Thyroid gland (tissue), 4 donors: ENCODE results near the gene ASAP2. TPM values are rescaled to one million over a fixed set of nuclear protein-coding genes. Genes with fewer than 3 reads are reported as not detected.

Experiments used
- DNase-seq, 2 donors: peaks; one replicate each; pipeline ENCODE4 v3.0.0-alpha.2; 2019
- H3K27ac ChIP-seq, 3 donors: fragments of 200-600 bp; sonication (generic); 1 replicate in 2 of 3; 2 replicates in 1 of 3; pipeline ENCODE4 v1.5.1; 2016 to 2019; ENCODE audit warnings: mild to moderate bottlenecking in 1 of 3, moderate library complexity in 1 of 3
- H3K27me3 ChIP-seq: fragments of 200-600 bp; sonication (generic); one replicate; pipeline ENCODE4 v1.5.1; 2019
- H3K36me3 ChIP-seq, 2 donors: fragments of 200-600 bp; sonication (generic); one replicate each; pipeline ENCODE4 v1.5.1; 2016 to 2019
- H3K4me1 ChIP-seq, 2 donors: fragments of 200-600 bp; sonication (generic); one replicate each; pipeline ENCODE4 v1.5.1; 2017 to 2019
- H3K4me3 ChIP-seq, 3 donors: fragments of 200-600 bp; sonication (generic); replicated peaks in 1 of 3; 1 replicate in 2 of 3; 2 replicates in 1 of 3; pipeline ENCODE4 v1.5.1; 2016; ENCODE audit warnings: mild to moderate bottlenecking in 1 of 3
- H3K9me3 ChIP-seq: fragments of 200-600 bp; sonication (generic); one replicate; pipeline ENCODE4 v1.5.1; 2017
- CTCF ChIP-seq, 6 experiments: fragments of 200-600 bp in 3 of 6; fragments of 450-650 bp in 3 of 6; sonication (generic) in 3 of 6; IDR thresholded peaks; one replicate each; pipeline ENCODE4 v1.5.1; 2016 to 2019; ENCODE audit warnings: antibody characterized with exemption in 6 of 6, mild to moderate bottlenecking in 2 of 6, inconsistent platforms in 1 of 6, moderate library complexity in 1 of 6
- POLR2A ChIP-seq, 2 donors: fragments of 450-650 bp; IDR thresholded peaks; one replicate each; pipeline ENCODE4 v1.6.1; 2017; ENCODE audit warnings: antibody characterized with exemption in 2 of 2, mild to moderate bottlenecking in 2 of 2, moderate library complexity in 1 of 2
- WGBS, 2 donors: methylation state at CpG; one replicate each; pipeline ENCODE4 v1.1.5; 2017; 5-methylcytosine and 5-hydroxymethylcytosine counted together
- intact Hi-C: fragments of 100-400 bp; cut with DNase I; formaldehyde crosslinking; loops from one replicate; pipeline ENCODE4 v1.15.1; 2023
- total RNA-seq, 4 donors: library from RNA; depleted of rRNA; stranded (reverse); fragments of >200 nt; gene quantifications; one replicate each; pipeline ENCODE4 v1.2.3, GENCODE V29; 2016

The ASAP2 gene
- total RNA-seq, 4 donors from 2014 or later, result 40.3 to 55.3 (median 47.3) TPM

DNA sequence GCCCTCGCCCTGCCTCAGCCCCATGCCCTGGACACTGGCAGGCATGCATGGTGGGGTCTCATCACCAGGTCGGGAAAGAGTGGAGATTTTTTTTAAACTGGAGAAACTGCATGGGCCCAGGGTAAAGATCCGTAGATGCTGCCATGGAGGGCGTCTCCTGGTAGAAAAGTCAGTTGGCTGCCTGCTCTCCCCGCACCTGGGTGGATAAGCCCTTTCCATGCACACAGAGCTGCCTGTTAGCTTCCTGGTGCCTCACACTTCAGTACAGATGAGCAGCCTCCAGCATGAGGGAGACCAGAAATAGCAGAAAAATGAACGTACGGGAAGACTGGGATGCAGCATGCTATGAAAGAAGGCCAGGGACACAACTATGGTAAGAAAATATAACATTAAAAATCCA, 92.0 kb downstream of the ASAP2 start:
- Histone ChIP-seq H3K4me3 (no peak overlapping the region), H3K4me1 (peaks cover 20 to 28% of the 10 kb centered on the region in 2 donors), H3K9me3 (no peaks in the 10 kb centered on the region), H3K27ac (no peak overlapping the region), H3K27me3 (no peaks in the 10 kb centered on the region), H3K36me3 (no peaks in the 10 kb centered on the region)
- DNase-seq, result no peak
- intact Hi-C loops, result no loop called here
- no peak for TF ChIP-seq CTCF (IDR thresholded peaks at IDR 0.05)
- no peak for TF ChIP-seq POLR2A (IDR thresholded peaks at IDR 0.05)
- 91 to 93% methylated on average over 7 of the region's 7 CpGs for WGBS, 2 donors

DNA sequence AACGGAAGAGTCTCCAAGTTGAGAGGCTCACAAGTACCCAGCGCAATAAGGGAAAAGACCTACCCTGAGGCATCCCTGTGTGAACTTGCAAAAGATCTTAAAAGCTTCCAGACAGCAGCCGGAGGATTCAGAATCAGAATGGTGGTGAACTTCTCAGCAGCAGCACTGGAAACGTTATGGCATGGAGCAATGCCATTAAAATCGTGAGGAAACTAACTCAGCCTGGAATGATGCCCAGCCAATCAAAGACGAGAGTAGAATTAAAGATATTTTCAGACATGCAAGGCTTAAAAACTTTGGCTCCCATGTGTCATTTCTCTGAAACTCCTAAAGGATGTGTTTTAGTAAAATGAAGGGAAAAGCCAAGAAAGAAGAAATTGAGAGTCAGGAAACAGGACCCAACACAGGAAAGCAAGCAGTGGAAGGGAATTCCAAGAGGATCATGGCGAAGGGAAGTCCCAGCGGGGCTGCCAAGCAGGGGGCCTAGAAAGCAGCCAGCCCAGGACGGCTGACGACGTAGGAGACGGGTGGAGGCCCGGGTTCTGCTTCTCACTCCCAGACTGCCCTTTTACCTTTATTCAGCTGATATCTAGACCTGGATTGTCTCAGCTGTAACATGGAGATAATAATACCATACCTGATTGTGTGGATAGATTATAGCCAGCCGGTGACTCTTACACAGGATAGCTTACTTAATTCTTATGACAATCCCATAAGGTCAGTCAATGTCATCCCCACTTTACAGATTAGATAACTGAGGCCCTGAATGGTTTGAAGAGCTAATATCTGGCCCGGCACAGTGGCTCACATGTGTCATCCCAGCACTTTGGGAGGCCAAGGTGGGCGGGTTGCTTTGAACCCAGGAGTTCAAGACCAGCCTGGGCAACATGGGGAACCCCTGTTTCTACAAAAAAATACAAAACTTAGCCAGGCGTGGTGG, 92.8 kb downstream of the ASAP2 start:
- 82 to 86% methylated on average over 17 of the region's 17 CpGs for WGBS, 2 donors
- H3K9me3 ChIP-seq, result no peaks in the 10 kb centered on the region
- H3K36me3 ChIP-seq, result no peaks in the 10 kb centered on the region
- no peak for DNase-seq
- peaks cover 20 to 27% of the 10 kb centered on the region in 2 donors for H3K4me1 ChIP-seq
- H3K4me3 ChIP-seq, result no peak overlapping the region
- peak overlapping the region; percentile 58 to 77 (median 60) for H3K27ac ChIP-seq
- intact Hi-C loops, result no loop called here
- H3K27me3 ChIP-seq, result no peaks in the 10 kb centered on the region
- TF ChIP-seq POLR2A (IDR thresholded peaks at IDR 0.05) (no peak), CTCF (IDR thresholded peaks at IDR 0.05) (no peak)

- Histone ChIP-seq H3K4me1 (peaks cover 20 to 27% of the 10 kb centered on the region in 2 donors), H3K4me3 (no peak overlapping the region), H3K9me3 (no peaks in the 10 kb centered on the region), H3K36me3 (no peaks in the 10 kb centered on the region), H3K27me3 (no peaks in the 10 kb centered on the region), H3K27ac (peak overlapping the region; percentile 58 to 77 (median 60))
- no peak for DNase-seq
- WGBS, 2 donors, result 67 to 85% methylated on average over 3 of the region's 3 CpGs
- intact Hi-C loops, result no loop called here
- no peak for TF ChIP-seq POLR2A (IDR thresholded peaks at IDR 0.05)
Observed at GRCh38 chr2:9300214-9300613, 93.6 kb downstream of the ASAP2 start.

DNA sequence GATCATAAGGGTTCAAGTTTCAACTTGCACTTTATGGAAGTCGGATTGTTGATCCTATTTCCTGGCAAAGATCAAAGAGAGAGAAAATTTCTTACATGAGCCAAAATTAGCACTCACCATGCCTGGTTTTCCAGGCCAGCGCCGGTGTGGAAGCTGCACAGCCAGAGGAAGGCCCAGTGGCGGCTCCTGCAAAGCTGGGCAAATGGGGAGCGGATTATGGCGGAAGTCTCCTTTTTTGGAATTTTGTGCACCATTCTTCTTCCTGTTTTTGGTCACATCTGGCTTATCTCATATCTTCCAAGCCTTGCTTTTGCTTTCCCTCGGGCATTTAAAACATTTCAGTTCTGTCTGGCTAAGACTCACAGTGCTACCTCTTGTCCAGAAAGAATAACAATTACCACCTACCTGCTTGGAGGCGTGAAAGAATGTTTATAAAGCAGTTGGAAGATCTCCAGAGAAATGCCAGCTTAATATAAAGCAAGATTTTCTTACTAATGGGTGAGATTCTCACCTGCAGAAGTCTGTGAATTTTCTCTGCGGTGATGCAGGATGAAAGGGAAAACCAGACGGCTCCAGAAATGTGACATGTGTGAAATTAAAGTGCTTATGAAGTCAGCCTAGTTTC, 94.3 kb downstream of the ASAP2 start:
- H3K9me3 ChIP-seq, result no peaks in the 10 kb centered on the region
- WGBS, 2 donors, result 32 to 38% methylated on average over 10 of the region's 10 CpGs
- peak overlapping the region; percentile 58 to 77 (median 60) for H3K27ac ChIP-seq
- TF ChIP-seq POLR2A (IDR thresholded peaks at IDR 0.05) (no peak), CTCF (IDR thresholded peaks at IDR 0.05) (no peak)
- H3K27me3 ChIP-seq, result no peaks in the 10 kb centered on the region
- peak; percentile 47 to 63 for DNase-seq
- no peaks in the 10 kb centered on the region for H3K36me3 ChIP-seq
- intact Hi-C loops, result no loop called here
- H3K4me3 ChIP-seq, result no peak overlapping the region
- H3K4me1 ChIP-seq, result peaks cover 20 to 30% of the 10 kb centered on the region in 2 donors

DNA sequence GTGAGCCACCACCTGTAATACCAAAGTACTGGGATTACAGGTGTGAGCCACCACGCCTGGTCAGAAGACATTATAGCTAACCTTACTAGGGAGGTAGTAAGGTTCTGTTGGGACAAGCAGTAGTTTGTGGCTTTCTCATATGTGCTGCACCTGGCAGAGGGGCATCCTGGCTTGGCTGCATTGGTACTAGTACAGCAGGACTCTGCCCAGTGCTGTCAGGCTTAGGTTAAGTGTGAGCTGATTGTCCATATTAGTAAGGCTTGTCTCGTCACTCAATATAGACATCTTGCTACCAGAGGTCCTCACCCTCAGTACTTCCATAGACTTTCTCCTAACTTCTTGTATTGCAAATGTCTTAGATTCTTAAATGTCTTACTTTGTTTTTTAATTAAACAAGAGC, 96.1 kb downstream of the ASAP2 start:
- Histone ChIP-seq H3K4me1 (peaks cover 34 to 48% of the 10 kb centered on the region in 2 donors), H3K4me3 (no peak overlapping the region), H3K36me3 (no peaks in the 10 kb centered on the region), H3K27ac (no peak overlapping the region), H3K27me3 (no peaks in the 10 kb centered on the region), H3K9me3 (no peaks in the 10 kb centered on the region)
- TF ChIP-seq CTCF (IDR thresholded peaks at IDR 0.05), result no peak
- TF ChIP-seq POLR2A (IDR thresholded peaks at IDR 0.05), result no peak
- WGBS, 2 donors, result 91 to 93% methylated on average over 2 of the region's 2 CpGs
- no peak for DNase-seq
- intact Hi-C loops, result no loop called here
